ENCODE measurements around the gene MAN2A2. TPM values are rescaled to one million over a fixed set of nuclear protein-coding genes. Genes with fewer than 3 reads are reported as not detected.

The MAN2A2 gene
- total RNA-seq, 1 experiment from 2014 or later: 3.9 TPM

GRCh38 chr15:90942354-90943120, 39.4 kb downstream of the MAN2A2 start:
- no peak for DNase-seq (ENCODE audit: low spot score)

GRCh38 chr15:90945091-90945490, 42.0 kb downstream of the MAN2A2 start:
- DNase-seq (ENCODE audit: low spot score): no peak

GRCh38 chr15:90946538-90946937, 43.4 kb downstream of the MAN2A2 start:
- no peak for DNase-seq (ENCODE audit: low spot score)

GRCh38 chr15:90946941-90947576, 44.0 kb downstream of the MAN2A2 start:
- DNase-seq (ENCODE audit: low spot score): no peak

- no peak for DNase-seq (ENCODE audit: low spot score)
Observed at GRCh38 chr15:90947577-90948357, 44.7 kb downstream of the MAN2A2 start.

GRCh38 chr15:90948506-90948905, 45.4 kb downstream of the MAN2A2 start:
- DNase-seq (ENCODE audit: low spot score): no peak

- no peak for DNase-seq (ENCODE audit: low spot score)
Observed at GRCh38 chr15:90949979-90950675, 47.0 kb downstream of the MAN2A2 start.

GRCh38 chr15:90950676-90951075, 47.6 kb downstream of the MAN2A2 start:
- no peak for DNase-seq (ENCODE audit: low spot score)

GRCh38 chr15:90952901-90953677, 50.0 kb downstream of the MAN2A2 start:
- no peak for DNase-seq (ENCODE audit: low spot score)

GRCh38 chr15:90953947-90954711, 51.0 kb downstream of the MAN2A2 start:
- no peak for DNase-seq (ENCODE audit: low spot score)

GRCh38 chr15:90954712-90955623, 51.9 kb downstream of the MAN2A2 start, which contains the start of gene RCCD1:
RCCD1 (plus strand) TSS chr15:90954884; CDS start chr15:90956735, 1,851 bp downstream.
- DNase-seq (ENCODE audit: low spot score): no peak

- no peak for DNase-seq (ENCODE audit: low spot score)
Observed at GRCh38 chr15:90955624-90956273, 52.6 kb downstream of the MAN2A2 start.

- no peak for DNase-seq (ENCODE audit: low spot score)
Observed at GRCh38 chr15:90956274-90957030, 53.4 kb downstream of the MAN2A2 start.

- no peak for DNase-seq (ENCODE audit: low spot score)
Observed at GRCh38 chr15:90957031-90957790, 54.1 kb downstream of the MAN2A2 start.

- no peak for DNase-seq (ENCODE audit: low spot score)
Observed at GRCh38 chr15:90957791-90958190, 54.7 kb downstream of the MAN2A2 start.

- DNase-seq (ENCODE audit: low spot score): no peak
Observed at GRCh38 chr15:90959028-90959595, 56.0 kb downstream of the MAN2A2 start.

GRCh38 chr15:90959894-90960293, 56.8 kb downstream of the MAN2A2 start:
- DNase-seq (ENCODE audit: low spot score): no peak
